T-cell (primary cell): Measurements from ENCODE around the gene CNTN2. TPM values are rescaled to one million over a fixed set of nuclear protein-coding genes. Genes with fewer than 3 reads are reported as not detected.

Source experiments
- ATAC-seq, 4 experiments: fragments of 200-7000 bp in 3 of 4; fragments of 150-1000 bp in 1 of 4; cut with Tn5 transposase; replicated peaks in 1 of 4; 1 replicate in 3 of 4; 2 replicates in 1 of 4; pipeline ENCODE4 v1.10.0; 2021; ENCODE audit warnings: moderate library complexity in 3 of 4, mild to moderate bottlenecking in 2 of 4, moderate number of reproducible peaks in 1 of 4
- CTCF ChIA-PET, 2 donors: fragments of 300-600 bp; sonication (Branson Sonifier 250); formaldehyde crosslinking; loops; one replicate each; lab custom pipeline; 2022; ENCODE audit warnings: antibody characterized with exemption in 2 of 2; lab: Charles Lee
- POLR2A ChIA-PET, 2 donors: fragments of 300-600 bp; sonication (Branson Sonifier 250); formaldehyde crosslinking; loops; one replicate each; lab custom pipeline; 2022; ENCODE audit warnings: antibody characterized with exemption in 2 of 2; lab: Charles Lee
- DNase-seq, 35 experiments: peaks; one replicate each; pipeline versions ENCODE4 v3.0.0 to v3.0.0-alpha.2; 2013 to 2023
- H3K27ac ChIP-seq: one replicate; pipeline ENCODE4 v1.5.1; 2013; ENCODE audit warnings: low read length
- H3K27me3 ChIP-seq, 2 experiments: replicated peaks in 1 of 2; 1 replicate in 1 of 2; 2 replicates in 1 of 2; pipeline versions ENCODE4 v1.6.1 to v1.7.0; 2013; ENCODE audit warnings: low read length in 1 of 2, mixed read lengths in 1 of 2; ENCODE audit not compliant: control insufficient read depth in 2 of 2, insufficient read depth in 2 of 2; ENCODE audit errors: extremely low read depth in 1 of 2
- H3K36me3 ChIP-seq, 2 donors: 1 replicate in 1 of 2; 2 replicates in 1 of 2; pipeline versions ENCODE4 v1.6.1 to v1.7.0; 2013; ENCODE audit warnings: low read length in 1 of 2; ENCODE audit not compliant: control insufficient read depth in 2 of 2, insufficient read depth in 1 of 2; ENCODE audit errors: extremely low read depth in 1 of 2
- H3K4me1 ChIP-seq, 2 experiments: 1 replicate in 1 of 2; 2 replicates in 1 of 2; pipeline versions ENCODE4 v1.6.1 to v1.7.0; 2013; ENCODE audit warnings: low read length in 2 of 2, mixed read lengths in 1 of 2; ENCODE audit not compliant: insufficient read depth in 2 of 2, control insufficient read depth in 1 of 2; ENCODE audit errors: extremely low read depth in 1 of 2
- H3K4me3 ChIP-seq, 2 donors: 1 replicate in 1 of 2; 2 replicates in 1 of 2; pipeline versions ENCODE4 v1.5.1 to v1.7.0; 2013; ENCODE audit warnings: mild to moderate bottlenecking in 2 of 2, low read length in 1 of 2, moderate library complexity in 1 of 2; ENCODE audit not compliant: control insufficient read depth in 1 of 2; ENCODE audit errors: extremely low read depth in 1 of 2
- H3K9me3 ChIP-seq: 2 replicates; pipeline ENCODE4 v1.7.0; 2013
- H3K27ac Mint-ChIP-seq, 2 donors: one replicate each; pipeline ENCODE4 v1.8.0; 2020 to 2021; ENCODE audit warnings: mild to moderate bottlenecking in 2 of 2, mixed read lengths in 2 of 2
- H3K27me3 Mint-ChIP-seq, 2 donors: one replicate each; pipeline ENCODE4 v1.8.0; 2021 to 2022; ENCODE audit warnings: mixed read lengths in 2 of 2
- H3K36me3 Mint-ChIP-seq: one replicate; pipeline ENCODE4 v1.8.0; 2021; ENCODE audit warnings: mixed read lengths
- H3K4me1 Mint-ChIP-seq, 3 donors: one replicate each; pipeline ENCODE4 v1.8.0; 2020 to 2022; ENCODE audit warnings: mixed read lengths in 3 of 3, mild to moderate bottlenecking in 1 of 3
- H3K4me3 Mint-ChIP-seq, 3 donors: one replicate each; pipeline ENCODE4 v1.8.0; 2020 to 2022; ENCODE audit warnings: mild to moderate bottlenecking in 3 of 3, mixed read lengths in 3 of 3, moderate library complexity in 3 of 3
- H3K9me3 Mint-ChIP-seq, 3 donors: one replicate each; pipeline ENCODE4 v1.8.0; 2020 to 2022; ENCODE audit warnings: mixed read lengths in 3 of 3
- WGBS: methylation state at CpG from one replicate; pipeline ENCODE4 v1.1.5; 2013; ENCODE audit warnings: missing lambda C conversion rate; ENCODE audit not compliant: insufficient coverage; 5-methylcytosine and 5-hydroxymethylcytosine counted together
- total RNA-seq, 35 experiments: library from RNA in 6 of 35; stranded (reverse) in 6 of 35; fragments of 120-200 nt in 1 of 35; gene quantifications; one replicate each; pipeline versions ENCODE4 v1.2.1 to v1.2.4 and lab custom pipeline; 2013 to 2026

Gene CNTN2
- total RNA-seq, 5 donors from 2014 or later (not counting 1 experiment from before 2014, with no cell fraction given) = not detected

DNA sequence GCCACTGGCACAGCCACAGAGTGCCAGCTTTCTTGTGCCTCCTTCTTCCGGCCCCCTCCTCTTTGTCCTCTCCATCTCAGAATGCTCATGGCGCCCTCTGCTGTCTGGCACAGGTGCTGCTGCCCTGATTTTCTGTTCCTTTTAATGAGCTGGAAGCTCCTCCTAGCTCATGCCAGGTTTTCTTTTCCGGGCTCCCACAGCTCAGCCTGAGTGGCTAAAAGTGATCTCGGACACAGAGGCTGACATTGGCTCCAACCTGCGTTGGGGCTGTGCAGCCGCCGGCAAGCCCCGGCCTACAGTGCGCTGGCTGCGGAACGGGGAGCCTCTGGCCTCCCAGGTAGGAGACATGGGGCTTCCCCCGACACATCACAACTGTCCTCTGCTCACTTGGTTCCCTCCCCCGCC is 18.7 kb downstream of the CNTN2 start:
- ATAC-seq = peak; percentile 66 to 80 (median 70)
- Mint-ChIP-seq H3K4me1 (no peaks in the 10 kb centered on the region), H3K36me3 (no peaks in the 10 kb centered on the region), H3K27me3 (no peaks in the 10 kb centered on the region), H3K27ac (no peak overlapping the region), H3K4me3 (no peak overlapping the region), H3K9me3 (no peaks in the 10 kb centered on the region)
- Histone ChIP-seq H3K4me1 (peaks cover 0 to 7% of the 10 kb centered on the region in 2 experiments), H3K36me3 (no peaks in the 10 kb centered on the region), H3K27ac (no peak overlapping the region), H3K4me3 (no peak overlapping the region), H3K9me3 (no peaks in the 10 kb centered on the region), H3K27me3 (peaks cover 0 to 7% of the 10 kb centered on the region in 2 experiments)
- POLR2A ChIA-PET = interaction anchor here in 1 of 2 donors (0.7 kb wide), 1 partner anchor 663 kb away, joined by 3 read pairs; no protein-coding TSS in a partner anchor
- CTCF ChIA-PET = interaction anchor here (0.6 to 2.3 kb wide), 23 partner anchors 8 to 521 kb away, joined by 3 to 11 read pairs (median 4); no protein-coding TSS in a partner anchor
- peak; percentile 47 to 80 (median 68) for DNase-seq
- WGBS = 32% methylated on average over 8 of the region's 13 CpGs

DNA sequence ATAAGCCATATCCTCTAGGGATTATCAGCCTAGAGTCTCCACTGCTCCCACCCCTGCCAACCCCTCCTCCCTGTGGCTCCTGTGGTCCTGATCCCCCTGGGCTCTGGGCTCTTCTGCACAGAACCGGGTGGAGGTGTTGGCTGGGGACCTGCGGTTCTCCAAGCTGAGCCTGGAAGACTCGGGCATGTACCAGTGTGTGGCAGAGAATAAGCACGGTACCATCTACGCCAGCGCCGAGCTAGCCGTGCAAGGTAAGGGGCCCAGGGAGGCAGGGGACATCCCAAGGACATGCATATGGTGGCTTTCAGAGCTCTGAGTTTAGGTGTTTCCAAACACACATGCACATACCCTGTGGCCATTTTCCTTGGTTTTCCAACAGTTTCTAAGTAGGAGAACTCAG is 19.3 kb downstream of the CNTN2 start:
- ATAC-seq = no peak
- no peaks in the 10 kb centered on the region for H3K27me3 Mint-ChIP-seq
- no peaks in the 10 kb centered on the region for H3K9me3 Mint-ChIP-seq
- no peak overlapping the region for H3K27ac Mint-ChIP-seq
- H3K36me3 Mint-ChIP-seq = no peaks in the 10 kb centered on the region
- no peak for DNase-seq
- no peaks in the 10 kb centered on the region for H3K9me3 ChIP-seq
- peaks cover 0 to 7% of the 10 kb centered on the region in 2 experiments for H3K4me1 ChIP-seq
- no peak overlapping the region for H3K27ac ChIP-seq
- ChIA-PET CTCF (interaction anchor here (0.8 to 2.3 kb wide), 11 partner anchors 8 to 522 kb away, joined by 3 to 11 read pairs (median 4); no protein-coding TSS in a partner anchor), POLR2A (no interaction called here)
- H3K4me1 Mint-ChIP-seq = no peaks in the 10 kb centered on the region
- H3K36me3 ChIP-seq = no peaks in the 10 kb centered on the region
- H3K27me3 ChIP-seq = peaks cover 0 to 7% of the 10 kb centered on the region in 2 experiments
- 93% methylated on average over 8 of the region's 8 CpGs for WGBS
- no peak overlapping the region for H3K4me3 ChIP-seq
- H3K4me3 Mint-ChIP-seq = no peak overlapping the region

DNA sequence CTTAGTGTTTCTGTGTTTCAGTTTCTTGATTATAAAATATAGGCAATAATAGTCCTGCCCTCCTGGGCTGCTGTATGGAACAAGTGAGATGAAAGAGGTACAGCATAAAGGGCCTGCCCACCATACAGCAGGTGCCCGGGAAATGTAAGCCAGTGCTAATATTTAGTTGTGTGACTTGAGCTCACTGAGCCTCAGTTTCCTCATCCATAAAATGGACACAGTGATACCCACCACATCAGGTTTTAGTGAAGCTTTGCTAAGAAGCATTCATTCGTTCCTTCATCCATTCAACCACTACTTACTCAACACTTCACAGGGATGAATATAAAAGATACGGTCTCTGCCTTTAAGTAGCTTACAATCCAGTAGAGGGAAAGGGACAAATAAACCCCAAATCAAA is 19.9 kb downstream of the CNTN2 start:
- WGBS = no CpG with 5 or more reads among the region's 3 CpGs
- H3K27ac Mint-ChIP-seq = no peak overlapping the region
- H3K27ac ChIP-seq = no peak overlapping the region

DNA sequence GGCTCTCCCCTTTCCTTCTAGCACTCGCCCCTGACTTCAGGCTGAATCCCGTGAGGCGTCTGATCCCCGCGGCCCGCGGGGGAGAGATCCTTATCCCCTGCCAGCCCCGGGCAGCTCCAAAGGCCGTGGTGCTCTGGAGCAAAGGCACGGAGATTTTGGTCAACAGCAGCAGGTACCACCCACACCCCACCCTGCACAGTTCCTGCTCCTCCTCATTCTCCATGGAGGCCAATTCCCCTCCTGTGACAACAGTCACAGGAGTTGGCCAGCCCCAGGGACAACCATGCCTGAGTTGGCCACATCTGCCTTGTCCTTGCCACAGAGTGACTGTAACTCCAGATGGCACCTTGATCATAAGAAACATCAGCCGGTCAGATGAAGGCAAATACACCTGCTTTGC is 21.3 kb downstream of the CNTN2 start:
- CTCF ChIA-PET = no interaction called here

More for the DNA sequence above, 19.9 kb downstream of the CNTN2 start:
- Mint-ChIP-seq H3K9me3 (no peaks in the 10 kb centered on the region), H3K4me3 (no peak overlapping the region), H3K4me1 (no peaks in the 10 kb centered on the region), H3K27me3 (no peaks in the 10 kb centered on the region), H3K36me3 (no peaks in the 10 kb centered on the region)
- peaks cover 0 to 7% of the 10 kb centered on the region in 2 experiments for H3K4me1 ChIP-seq
- H3K9me3 ChIP-seq = no peaks in the 10 kb centered on the region
- ATAC-seq (no peak), DNase-seq (no peak)
- ChIA-PET POLR2A (no interaction called here), CTCF (interaction anchor here (1.1 to 2.3 kb wide), 2 partner anchors 74 to 86 kb away, joined by 4 to 11 read pairs; no protein-coding TSS in a partner anchor)
- no peak overlapping the region for H3K4me3 ChIP-seq
- peaks cover 0 to 7% of the 10 kb centered on the region in 2 experiments for H3K27me3 ChIP-seq
- no peaks in the 10 kb centered on the region for H3K36me3 ChIP-seq

DNA sequence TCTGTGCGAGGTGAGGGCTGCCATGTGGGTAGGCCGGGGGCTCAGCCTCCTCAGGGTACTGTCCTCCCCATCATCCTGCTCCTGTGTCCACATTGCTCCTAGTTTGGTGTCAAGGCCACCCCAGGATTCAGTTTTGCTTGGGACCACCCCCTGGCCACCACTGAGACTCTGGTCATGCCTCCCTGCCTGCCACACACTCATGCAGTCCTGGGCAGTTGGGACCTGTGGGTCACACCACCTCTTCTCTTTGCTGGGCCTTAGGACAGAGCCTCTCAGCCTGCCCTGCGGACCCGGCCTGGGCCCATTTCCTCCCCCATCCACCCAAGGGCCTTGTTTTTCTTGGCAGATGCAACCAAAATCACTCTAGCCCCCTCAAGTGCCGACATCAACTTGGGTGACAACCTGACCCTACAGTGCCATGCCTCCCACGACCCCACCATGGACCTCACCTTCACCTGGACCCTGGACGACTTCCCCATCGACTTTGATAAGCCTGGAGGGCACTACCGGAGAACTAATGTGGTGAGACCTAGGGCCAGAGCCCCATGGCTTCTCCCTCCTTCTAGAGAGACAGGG is 21.8 kb downstream of the CNTN2 start:
- H3K4me1 ChIP-seq = peaks cover 0 to 7% of the 10 kb centered on the region in 2 experiments
- no peaks in the 10 kb centered on the region for H3K9me3 ChIP-seq
- Mint-ChIP-seq H3K27ac (no peak overlapping the region), H3K4me3 (no peak overlapping the region), H3K36me3 (no peaks in the 10 kb centered on the region), H3K4me1 (no peaks in the 10 kb centered on the region), H3K27me3 (no peaks in the 10 kb centered on the region), H3K9me3 (no peaks in the 10 kb centered on the region)
- ChIA-PET CTCF (no interaction called here), POLR2A (no interaction called here)
- 79% methylated on average over 8 of the region's 9 CpGs for WGBS
- no peaks in the 10 kb centered on the region for H3K36me3 ChIP-seq
- DNase-seq (no peak), ATAC-seq (no peak)
- H3K27me3 ChIP-seq = peaks cover 0 to 7% of the 10 kb centered on the region in 2 experiments
- no peak overlapping the region for H3K4me3 ChIP-seq
- H3K27ac ChIP-seq = no peak overlapping the region

More for the DNA sequence above, 21.3 kb downstream of the CNTN2 start:
- H3K27me3 ChIP-seq = peaks cover 0 to 7% of the 10 kb centered on the region in 2 experiments
- Mint-ChIP-seq H3K27ac (no peak overlapping the region), H3K27me3 (no peaks in the 10 kb centered on the region), H3K4me3 (no peak overlapping the region), H3K4me1 (no peaks in the 10 kb centered on the region), H3K36me3 (no peaks in the 10 kb centered on the region), H3K9me3 (no peaks in the 10 kb centered on the region)
- POLR2A ChIA-PET = no interaction called here
- 94% methylated on average over 11 of the region's 11 CpGs for WGBS
- H3K4me1 ChIP-seq = peaks cover 0 to 7% of the 10 kb centered on the region in 2 experiments
- H3K4me3 ChIP-seq = no peak overlapping the region
- H3K27ac ChIP-seq = no peak overlapping the region
- DNase-seq (no peak), ATAC-seq (no peak)
- H3K36me3 ChIP-seq = no peaks in the 10 kb centered on the region
- H3K9me3 ChIP-seq = no peaks in the 10 kb centered on the region

DNA sequence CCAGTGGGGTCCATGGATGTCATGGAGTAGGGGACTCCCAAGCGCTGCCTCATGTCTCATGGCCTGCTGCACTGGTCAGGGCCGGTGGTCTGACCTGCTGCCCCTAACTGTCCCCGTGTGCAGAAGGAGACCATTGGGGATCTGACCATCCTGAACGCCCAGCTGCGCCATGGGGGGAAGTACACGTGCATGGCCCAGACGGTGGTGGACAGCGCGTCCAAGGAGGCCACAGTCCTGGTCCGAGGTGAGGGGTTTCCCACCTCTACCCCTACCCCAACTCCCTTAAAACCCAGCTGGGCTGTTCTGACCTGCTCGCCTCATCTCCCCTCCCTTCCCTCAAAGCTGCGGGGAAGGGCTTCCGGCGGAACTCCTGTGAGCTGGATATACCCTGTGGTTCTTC is 22.7 kb downstream of the CNTN2 start:
- CTCF ChIA-PET = no interaction called here

More for the DNA sequence above, 22.7 kb downstream of the CNTN2 start:
- H3K27ac ChIP-seq = no peak overlapping the region
- Mint-ChIP-seq H3K27me3 (no peaks in the 10 kb centered on the region), H3K4me3 (no peak overlapping the region), H3K4me1 (no peaks in the 10 kb centered on the region), H3K27ac (no peak overlapping the region), H3K9me3 (no peaks in the 10 kb centered on the region), H3K36me3 (no peaks in the 10 kb centered on the region)
- POLR2A ChIA-PET = no interaction called here
- ATAC-seq (no peak), DNase-seq (no peak)
- no peak overlapping the region for H3K4me3 ChIP-seq
- no peaks in the 10 kb centered on the region for H3K36me3 ChIP-seq
- H3K4me1 ChIP-seq = peaks cover 0 to 7% of the 10 kb centered on the region in 2 experiments
- H3K27me3 ChIP-seq = peaks cover 0 to 7% of the 10 kb centered on the region in 2 experiments
- 92% methylated on average over 12 of the region's 14 CpGs for WGBS
- H3K9me3 ChIP-seq = no peaks in the 10 kb centered on the region
